GM12878 (cell line): Measurements from ENCODE around the gene PREX1. TPM values are rescaled to one million over a fixed set of nuclear protein-coding genes. Genes with fewer than 3 reads are reported as not detected.

Experiments used
- BMI1 ChIP-seq: fragments of 450-650 bp; IDR thresholded peaks from 2 replicates; pipeline ENCODE4 v1.6.1; 2016; ENCODE audit warnings: mild to moderate bottlenecking, moderate library complexity, borderline replicate concordance
- HCFC1 ChIP-seq: fragments of 150-350 bp; IDR thresholded peaks from 2 replicates; pipeline ENCODE4 v1.6.1; 2014; ENCODE audit warnings: low read length
- HDGF ChIP-seq: fragments of 450-650 bp; IDR thresholded peaks from 2 replicates; pipeline ENCODE4 v1.6.1; 2016; ENCODE audit warnings: antibody characterized with exemption
- NFXL1 ChIP-seq: fragments of 450-650 bp; IDR thresholded peaks from 2 replicates; pipeline ENCODE4 v1.6.1; 2017; ENCODE audit warnings: antibody characterized with exemption, mild to moderate bottlenecking, borderline replicate concordance
- NR2F1 ChIP-seq: fragments of 450-650 bp; conservative IDR thresholded peaks from 2 replicates; pipeline ENCODE4 v1.6.1; 2017; ENCODE audit warnings: mild to moderate bottlenecking
- NRF1 ChIP-seq: conservative IDR thresholded peaks from 2 replicates; pipeline ENCODE4 v1.6.1; 2011; ENCODE audit warnings: mild to moderate bottlenecking, low read depth, low read length, improper control_type of control experiment
- POU2F2 ChIP-seq: IDR thresholded peaks from 3 replicates; pipeline ENCODE4 v1.6.1; 2011; ENCODE audit warnings: low read depth, mild to moderate bottlenecking, low read length, borderline replicate concordance
- RB1 ChIP-seq: fragments of 450-650 bp; formaldehyde crosslinking; IDR thresholded peaks from 2 replicates; pipeline ENCODE4 v1.6.1; 2017; ENCODE audit warnings: mild to moderate bottlenecking, borderline replicate concordance
- SMARCA5 ChIP-seq: fragments of 450-650 bp; IDR thresholded peaks from 2 replicates; pipeline ENCODE4 v1.6.1; 2017; ENCODE audit warnings: mild to moderate bottlenecking
- SPI1 ChIP-seq: IDR thresholded peaks from 2 replicates; pipeline ENCODE4 v1.6.1; 2011; ENCODE audit warnings: low read depth, mild to moderate bottlenecking, low read length, moderate library complexity, borderline replicate concordance; ENCODE audit not compliant: insufficient read depth
- SRF ChIP-seq, 2 experiments: IDR thresholded peaks; 2 replicates each; pipeline ENCODE4 v1.6.1; 2011; ENCODE audit warnings: low read depth in 2 of 2, low read length in 2 of 2, mild to moderate bottlenecking in 1 of 2, moderate library complexity in 1 of 2
- TCF12 ChIP-seq: IDR thresholded peaks from 2 replicates; pipeline ENCODE4 v1.6.1; 2011; ENCODE audit warnings: low read depth, mild to moderate bottlenecking, low read length
- ZNF592 ChIP-seq: fragments of 450-650 bp; IDR thresholded peaks from 2 replicates; pipeline ENCODE4 v1.6.1; 2017; ENCODE audit warnings: mild to moderate bottlenecking, moderate library complexity
- ZZZ3 ChIP-seq: IDR thresholded peaks from 2 replicates; pipeline ENCODE4 v1.6.1; 2011; ENCODE audit warnings: low read depth; ENCODE audit not compliant: control insufficient read depth, insufficient read length
- polyA plus RNA-seq, 11 experiments: library from polyadenylated mRNA; depleted of rRNA in 4 of 11; unstranded in 6 of 11; stranded (reverse) in 5 of 11; fragments of >200 nt; fragmentation: Nextera tagmentation in 4 of 11; fragmentation: Illumina TruSeq in 1 of 11; extraction: Ambion mirVana in 4 of 11; extraction: Trizol in 1 of 11; gene quantifications; 1 replicate in 1 of 11; 2 replicates in 10 of 11; pipeline versions ENCODE4 v1.2.1 to v1.2.3, GENCODE V29; 2011 to 2016; ENCODE audit warnings: inconsistent platforms in 2 of 11, missing spikeins in 2 of 11, low read depth in 1 of 11
- total RNA-seq, 4 experiments: library from RNA; depleted of rRNA in 3 of 4; stranded (reverse); fragments of >200 nt in 3 of 4; fragmentation: Illumina TruSeq in 1 of 4; extraction: Trizol in 1 of 4; gene quantifications; 2 replicates each; pipeline versions ENCODE4 v1.2.1 to v1.2.3, GENCODE V29; 2013 to 2021
- TF ChIP-seq, protein P1 (sequence below): IDR thresholded peaks from 2 replicates; pipeline ENCODE4 v1.6.1; 2011; ENCODE audit warnings: borderline replicate concordance, low read depth, mild to moderate bottlenecking, moderate library complexity, low read length; ENCODE audit not compliant: insufficient read depth, poor library complexity, severe bottlenecking

PREX1 gene
- total and polyA plus RNA-seq, 10 of the 15 experiments (the other 5 are each of a cell fraction or from before 2014, with no cell fraction given) = 2.6 to 114 (median 38.9) TPM

GRCh38 chr20:48781634-48782033, 46.2 kb downstream of the PREX1 start (continued):
- TF ChIP-seq, protein P1, sequence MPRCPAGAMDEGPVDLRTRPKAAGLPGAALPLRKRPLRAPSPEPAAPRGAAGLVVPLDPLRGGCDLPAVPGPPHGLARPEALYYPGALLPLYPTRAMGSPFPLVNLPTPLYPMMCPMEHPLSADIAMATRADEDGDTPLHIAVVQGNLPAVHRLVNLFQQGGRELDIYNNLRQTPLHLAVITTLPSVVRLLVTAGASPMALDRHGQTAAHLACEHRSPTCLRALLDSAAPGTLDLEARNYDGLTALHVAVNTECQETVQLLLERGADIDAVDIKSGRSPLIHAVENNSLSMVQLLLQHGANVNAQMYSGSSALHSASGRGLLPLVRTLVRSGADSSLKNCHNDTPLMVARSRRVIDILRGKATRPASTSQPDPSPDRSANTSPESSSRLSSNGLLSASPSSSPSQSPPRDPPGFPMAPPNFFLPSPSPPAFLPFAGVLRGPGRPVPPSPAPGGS = no peak
- 0 out of 2 replicates have a peak, but pooled peaks have one; percentile 2 for TF ChIP-seq SMARCA5
- peak; percentile 74; the same call in 2 of the 3 replicates for TF ChIP-seq POU2F2
- no peak for TF ChIP-seq ZNF592
- no peak for TF ChIP-seq NRF1
- no peak for TF ChIP-seq ZZZ3
- no peak for TF ChIP-seq BMI1
- no peak for TF ChIP-seq HCFC1
- TF ChIP-seq NFXL1 = no peak
- no peak for TF ChIP-seq HDGF
- TF ChIP-seq NR2F1 = 0 out of 2 replicates have a peak, but pooled peaks have one; percentile 52
- TF ChIP-seq SRF (IDR thresholded peaks at IDR 0.05; ENCODE audit: low read depth in 2 of 2, low read length in 2 of 2) = 0 out of 4 replicates have a peak, but pooled peaks of 1 of the 2 experiments have one; percentile 24
- no peak for TF ChIP-seq RB1
- peak; percentile 22; the same call in 1 of the 2 replicates for TF ChIP-seq SPI1
- TF ChIP-seq TCF12 = no peak
